Measurements from ENCODE around the gene PFDN6.
"Not testable (repeated sequence)": the region's sequence is repeated elsewhere in the genome, so short reads cannot be mapped to it uniquely, and the experiment has no call there.

Gene PFDN6

DNA sequence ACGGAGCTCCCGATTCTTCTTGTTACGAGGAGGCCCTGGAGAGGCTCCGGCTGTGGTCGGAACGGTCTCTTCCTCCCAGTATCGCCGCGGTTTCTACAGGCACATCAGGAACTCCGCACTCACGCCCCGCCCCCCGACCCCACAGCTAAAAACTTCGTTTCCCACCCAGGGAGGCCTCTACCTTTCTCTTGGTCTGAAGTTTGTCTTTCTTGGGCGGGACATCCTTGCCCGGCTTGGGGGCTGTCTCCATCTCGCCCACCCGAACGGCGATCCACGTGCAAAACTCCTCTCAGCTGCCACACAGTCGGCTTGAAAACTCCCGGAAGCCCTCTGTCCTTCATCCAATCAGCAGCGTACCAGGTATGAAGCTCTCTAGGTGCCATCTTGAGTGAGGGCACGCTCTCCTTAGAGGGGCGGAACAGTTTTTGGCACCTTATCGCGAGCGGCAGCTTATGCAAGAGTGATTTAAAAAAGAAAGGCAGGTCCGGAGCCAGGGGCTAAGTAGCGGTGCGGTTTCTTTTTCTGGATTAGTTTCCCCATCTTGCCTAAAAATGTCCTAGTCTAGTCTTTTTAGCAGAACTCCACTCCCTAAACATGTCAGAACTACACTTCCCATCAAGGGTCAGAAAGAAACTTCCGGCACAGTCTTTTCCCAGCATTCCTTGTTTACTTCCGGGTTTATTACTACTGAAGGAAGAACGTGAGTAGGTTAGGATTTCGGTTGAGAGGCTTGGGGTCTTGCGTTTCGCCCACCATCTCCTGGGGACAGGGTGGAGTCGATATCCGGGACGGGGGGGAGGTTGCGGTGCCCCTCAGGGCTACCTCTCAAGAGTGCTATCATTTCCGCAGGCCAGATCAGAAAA lies at the start of gene PFDN6, which contains the start of gene WDR46:
Gene PFDN6 (plus strand): TSS at position 681 of the 863 bp plus-strand sequence. CDS start 256 bp downstream, outside the sequence.
Gene WDR46 (minus strand): TSS at position 319 of the 863 bp plus-strand sequence. CDS start 69 bp downstream, at position 250.
- DNase-seq = peak; percentile 92

DNA sequence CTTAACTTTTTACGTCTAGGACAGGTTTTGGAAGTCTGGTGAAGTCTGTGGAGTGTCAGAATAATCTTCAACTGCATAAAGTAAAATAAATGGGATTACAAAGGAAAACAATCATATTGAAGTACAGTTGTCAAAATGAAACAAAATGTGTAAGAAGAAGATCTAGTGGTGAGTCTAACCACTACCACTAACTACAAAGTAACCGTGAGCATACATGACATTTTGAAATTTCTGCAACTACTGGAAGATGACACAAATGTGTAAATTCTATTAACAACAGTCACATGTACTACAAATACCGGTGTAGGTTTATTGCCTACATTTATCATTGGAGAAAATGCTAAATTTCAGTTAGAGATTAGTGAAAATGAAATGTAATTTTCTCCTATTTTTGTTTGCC lies 47.4 kb upstream of the PFDN6 start:
- no peak for DNase-seq

- peak; percentile 14 for DNase-seq
Measured at GRCh38 chr6:33243476-33243875, 45.9 kb upstream of the PFDN6 start.

DNA sequence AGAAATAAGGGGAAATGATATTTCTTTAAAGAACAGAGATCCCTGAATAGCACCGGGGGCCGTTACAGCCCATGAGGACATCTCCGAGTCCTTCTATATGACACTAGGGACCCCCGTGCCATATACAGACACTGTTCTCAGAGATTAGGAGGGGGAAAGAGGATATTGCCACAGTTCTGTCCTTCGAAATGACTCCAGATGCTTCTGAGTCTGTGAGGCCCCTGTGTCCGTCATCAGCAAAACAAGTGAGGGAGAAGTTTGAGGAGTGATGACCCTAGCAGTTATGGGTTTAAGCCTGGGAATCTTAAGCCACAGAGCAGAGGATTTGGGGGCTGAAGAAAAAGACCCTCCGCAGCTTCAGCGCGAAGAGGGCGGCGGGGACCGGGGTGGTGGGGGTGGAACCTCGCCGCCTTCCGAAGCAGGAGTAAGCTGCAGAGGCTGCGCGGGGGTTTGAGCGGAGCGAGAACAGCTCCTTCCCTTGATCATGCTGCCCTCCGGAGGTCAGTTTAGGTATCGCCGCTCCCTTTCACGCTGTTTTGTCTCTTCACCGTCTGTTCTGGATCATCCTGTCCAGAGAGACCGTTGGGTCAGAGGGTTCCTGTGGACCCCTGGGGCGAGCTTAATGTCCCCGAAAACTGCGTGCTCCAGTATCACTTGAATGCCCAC lies 41.3 kb upstream of the PFDN6 start:
- peak; percentile 81 for DNase-seq

DNA sequence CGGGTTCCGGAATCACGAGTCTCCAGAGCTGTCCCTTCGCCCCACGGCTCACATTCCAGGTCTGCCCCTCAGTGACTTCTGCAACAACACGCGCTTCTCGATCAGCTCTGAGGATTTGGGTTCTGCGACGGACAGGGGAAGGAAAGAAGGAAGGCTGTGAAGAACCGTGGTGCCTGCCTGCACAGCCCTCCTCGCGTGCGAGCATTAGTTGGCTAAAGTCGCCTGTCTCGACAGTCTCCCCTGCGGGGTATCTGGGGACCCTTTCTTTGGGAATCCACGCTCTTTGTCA lies 40.8 kb upstream of the PFDN6 start:
- peak; percentile 44 for DNase-seq

DNA sequence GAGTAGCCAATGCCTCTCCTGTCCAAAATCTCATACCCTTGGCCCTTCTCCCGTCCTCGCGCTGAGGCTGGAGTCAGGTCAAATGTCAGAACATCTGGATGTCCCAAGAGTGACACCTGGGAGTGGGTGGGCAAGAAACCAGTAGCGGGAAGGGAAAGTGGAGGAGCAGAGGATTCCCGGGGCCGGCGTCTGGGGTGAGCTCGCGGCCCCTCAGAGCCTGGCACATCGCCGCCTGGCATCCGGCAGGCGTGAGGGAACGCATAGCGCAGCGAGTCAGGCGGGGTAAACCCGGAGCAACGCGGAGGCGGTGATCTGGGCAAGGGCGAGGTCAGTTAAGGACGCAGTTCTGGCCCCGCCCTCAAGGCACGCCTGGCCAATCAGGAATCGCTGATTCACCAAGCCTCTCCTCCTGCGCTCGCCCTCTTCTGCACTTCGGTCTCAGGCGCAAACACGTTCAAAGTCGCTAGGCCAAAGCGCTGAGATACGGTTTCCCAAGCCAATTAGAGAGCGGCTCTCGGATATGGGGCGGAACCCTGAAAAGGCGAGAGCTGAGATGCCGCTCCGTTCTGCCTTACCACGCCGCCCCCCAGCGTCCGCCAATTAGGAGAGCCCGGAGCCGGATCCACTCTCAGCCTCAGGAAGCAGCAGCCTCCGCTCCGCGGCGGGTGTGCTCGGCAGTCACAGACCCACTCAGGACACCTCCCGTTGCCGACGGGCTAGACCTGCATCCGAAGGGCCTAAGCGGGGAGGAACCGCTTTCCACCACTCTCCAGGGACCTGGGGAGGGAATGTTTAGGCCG lies 40.3 kb upstream of the PFDN6 start:
- peak; percentile 99 for DNase-seq

DNA sequence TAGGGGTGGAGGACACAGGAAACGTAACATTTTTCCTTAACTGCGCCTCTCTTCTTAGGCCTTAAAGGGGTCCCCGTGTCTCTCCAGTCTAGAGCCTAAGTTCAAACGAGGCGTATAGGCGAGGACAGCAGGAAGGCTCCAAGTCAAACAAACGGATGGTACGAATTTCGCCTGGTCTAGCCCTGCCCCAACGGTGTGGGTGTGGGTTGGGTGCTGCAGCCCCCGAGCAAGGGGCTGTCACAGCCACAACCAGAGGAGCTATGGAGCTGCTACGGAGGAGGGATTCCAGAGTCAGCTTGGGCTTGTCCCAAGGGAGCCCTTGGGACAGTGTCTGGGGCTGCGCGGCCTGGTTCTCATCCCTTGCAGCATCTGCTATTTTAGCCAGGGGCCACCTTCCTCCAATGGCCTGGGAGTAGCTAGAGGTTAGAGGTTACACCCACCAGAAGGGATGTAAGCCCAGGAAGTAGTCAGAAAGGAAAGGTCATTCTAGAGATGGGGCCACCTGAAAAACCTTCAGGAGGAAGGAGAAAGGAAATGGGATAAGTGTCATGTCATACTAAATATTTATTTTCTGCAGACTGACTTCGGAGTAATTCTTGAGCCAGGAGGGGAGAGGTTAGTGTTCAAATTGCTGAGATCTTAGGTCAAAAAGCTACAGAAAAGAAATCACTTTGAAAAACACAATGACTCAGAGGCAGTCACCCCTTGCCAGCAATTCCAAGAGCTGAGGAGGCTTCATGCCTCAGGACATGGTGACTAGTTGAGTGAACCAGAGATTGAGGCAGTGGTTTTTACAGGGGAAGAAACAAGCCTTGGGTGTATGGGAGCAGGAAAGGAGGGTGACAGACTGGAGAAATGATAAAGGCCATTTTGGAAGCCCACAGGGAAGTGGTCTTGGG lies 39.4 kb upstream of the PFDN6 start:
- DNase-seq = peak; percentile 8

DNA sequence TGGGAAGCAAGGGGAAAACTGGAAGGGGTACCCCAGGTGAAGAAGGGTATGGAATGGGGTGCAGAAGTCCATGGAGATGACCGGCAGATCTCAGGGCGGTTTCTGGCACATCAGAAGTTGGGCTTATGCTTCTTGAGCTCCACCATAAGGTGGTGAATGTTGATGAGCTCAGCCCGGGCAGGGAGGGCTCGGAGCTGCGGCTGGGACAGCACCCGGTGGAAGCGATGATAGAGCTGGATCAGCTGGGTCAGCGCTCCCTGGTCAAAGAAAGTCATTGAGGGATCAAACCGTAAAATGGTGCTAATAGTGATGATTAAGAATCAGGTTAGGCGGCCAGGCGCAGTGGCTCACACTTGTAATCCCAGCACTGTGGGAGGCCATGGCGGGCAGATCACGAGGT lies 38.7 kb upstream of the PFDN6 start:
- no peak for DNase-seq

- DNase-seq = no peak
Measured at GRCh38 chr6:33251395-33252012, 37.9 kb upstream of the PFDN6 start.

- peak; percentile 48 for DNase-seq
Measured at GRCh38 chr6:33252759-33253158, 36.6 kb upstream of the PFDN6 start.

DNA sequence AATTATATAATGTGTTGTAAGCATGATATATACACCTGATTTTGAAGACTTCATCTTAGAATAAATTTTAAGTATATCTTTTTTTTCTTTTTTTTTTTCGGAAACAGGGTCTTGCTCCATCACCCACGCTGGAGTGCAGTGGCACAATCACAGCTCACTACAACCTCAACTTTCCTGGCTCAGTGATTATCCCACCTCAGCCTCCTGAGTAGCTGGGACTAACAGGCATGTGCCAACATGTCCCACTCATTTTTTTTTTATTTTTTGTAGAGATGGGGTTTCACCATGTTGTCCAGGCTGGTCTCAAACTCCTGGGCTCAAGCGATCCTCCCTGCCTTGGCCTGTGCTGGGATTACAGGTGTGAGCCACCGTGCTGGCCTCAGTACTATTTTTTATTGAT lies 34.8 kb upstream of the PFDN6 start:
- DNase-seq = no peak

DNA sequence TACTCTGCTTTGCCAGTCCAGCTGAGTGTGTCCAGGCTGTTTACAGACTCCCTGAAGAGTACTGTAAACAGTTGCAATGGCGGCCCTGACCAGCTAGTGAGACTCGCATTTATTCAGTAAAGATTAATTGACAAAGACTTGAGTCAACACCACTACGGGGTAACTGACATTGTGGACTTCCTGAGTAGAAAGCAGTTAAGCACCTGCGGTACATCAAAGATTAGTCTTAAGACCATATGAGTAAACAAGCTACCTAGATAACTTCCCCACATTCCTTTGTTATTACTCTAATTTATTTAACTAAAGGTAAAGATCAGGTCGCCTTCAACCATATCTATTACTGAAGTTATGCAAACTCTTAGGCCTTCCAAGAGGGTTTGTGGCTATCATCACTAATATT lies 30.4 kb upstream of the PFDN6 start:
- DNase-seq = no peak

- not testable (repeated sequence) for DNase-seq
Measured at GRCh38 chr6:33262490-33262889, 26.9 kb upstream of the PFDN6 start.

GRCh38 chr6:33264015-33264414 lies 25.4 kb upstream of the PFDN6 start:
- no peak for DNase-seq

GRCh38 chr6:33271117-33271467 lies 18.3 kb upstream of the PFDN6 start:
- DNase-seq = no peak

- DNase-seq = peak; percentile 99
Measured at GRCh38 chr6:33271468-33272274, 17.7 kb upstream of the PFDN6 start, which contains the start of the genes RPS18 and VPS52. RPS18 (plus strand) TSS chr6:33272075; CDS start chr6:33272120, 45 bp downstream. VPS52 (minus strand) TSS chr6:33271876; CDS start chr6:33271675, 201 bp downstream.

DNA sequence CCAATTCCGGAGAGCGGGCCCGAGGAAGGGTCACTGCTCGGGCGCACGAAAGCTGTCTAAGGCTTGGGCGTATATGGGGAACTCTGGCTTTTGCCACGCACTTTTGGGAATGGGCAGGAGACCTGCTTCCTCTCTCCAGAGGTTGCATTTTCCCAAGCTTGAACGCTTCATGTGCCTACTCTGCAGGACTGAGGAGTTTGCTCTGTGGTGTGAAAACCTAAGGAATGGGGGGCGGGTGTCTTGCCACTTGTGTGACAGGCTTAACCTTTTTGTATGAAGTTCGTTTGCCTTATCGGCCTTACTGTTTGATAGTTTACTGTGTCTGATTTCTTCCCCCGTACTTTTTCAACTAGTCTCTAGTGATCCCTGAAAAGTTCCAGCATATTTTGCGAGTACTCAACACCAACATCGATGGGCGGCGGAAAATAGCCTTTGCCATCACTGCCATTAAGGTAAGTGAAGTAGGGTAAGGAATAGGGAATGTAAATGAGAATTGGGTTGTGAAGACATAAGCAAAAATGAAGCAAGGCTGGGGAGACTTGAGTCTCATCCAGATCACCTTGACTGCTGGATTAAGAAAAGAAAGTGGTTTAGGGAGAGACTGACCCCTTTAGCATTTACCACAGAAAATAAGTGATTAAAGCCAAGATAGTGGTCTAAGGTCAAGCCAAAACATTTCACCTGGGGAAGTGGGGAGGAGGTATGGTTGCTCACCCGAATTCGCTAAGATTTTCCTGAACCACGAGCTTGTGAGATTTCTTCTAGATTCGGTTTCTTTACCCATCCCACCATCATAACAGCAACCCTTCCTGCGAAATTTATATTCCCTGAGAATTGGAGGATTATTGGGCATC lies 16.9 kb upstream of the PFDN6 start:
- DNase-seq = peak; percentile 39

DNA sequence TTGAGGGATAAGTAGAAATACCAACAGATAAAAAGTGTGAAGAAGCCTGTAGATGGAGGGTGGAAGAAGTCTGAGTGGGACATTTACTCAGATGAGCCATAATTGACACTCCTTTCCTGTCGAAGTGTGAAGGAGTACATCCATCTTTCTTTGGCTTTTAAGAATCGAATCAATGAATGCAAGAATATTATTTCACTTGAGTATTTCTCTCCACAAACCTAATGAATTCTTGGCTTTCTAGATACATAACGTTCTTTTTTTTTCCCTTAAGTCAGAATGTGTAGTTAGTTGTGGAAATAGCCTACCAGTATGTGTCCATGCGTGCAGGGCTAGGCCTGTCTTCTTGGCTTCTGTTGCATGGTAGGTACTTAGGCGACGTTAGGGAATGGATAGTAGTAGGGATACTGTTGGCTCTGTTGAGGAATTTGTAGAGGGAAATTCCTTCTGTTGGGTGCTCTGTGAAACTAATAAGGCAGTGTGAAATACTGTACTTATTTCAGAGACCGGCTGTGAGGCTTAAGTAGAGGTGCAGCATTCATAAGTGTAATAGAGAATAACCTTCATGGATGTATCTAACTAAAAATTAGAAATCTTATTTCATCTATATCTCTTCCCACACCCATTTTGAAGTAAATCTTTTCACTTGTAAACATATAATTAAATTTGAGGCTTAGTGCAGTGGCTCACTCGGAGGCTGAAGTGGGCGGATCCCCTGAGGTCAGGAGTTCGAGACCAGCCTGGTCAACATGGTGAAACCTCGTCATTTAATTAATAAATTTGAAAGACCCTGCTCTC lies 16.1 kb upstream of the PFDN6 start:
- DNase-seq = no peak

Data from inflammatory macrophage treated with lipopolysaccharide for 4 hours (primary cell).